Measurements from ENCODE around the gene NPY. TPM values are rescaled to one million over a fixed set of nuclear protein-coding genes. Genes with fewer than 3 reads are reported as not detected.

The NPY gene
- total and polyA plus RNA-seq, 8 donors = 0.37 to 58.7 (median 1.3) TPM; not detected in 1

GRCh38 chr7:24340727-24341126, 56.7 kb downstream of the NPY start:
- FAIRE-seq = no peak
- no peaks in the 10 kb centered on the region for H3K4me1 ChIP-seq
- TF ChIP-seq, protein P1, sequence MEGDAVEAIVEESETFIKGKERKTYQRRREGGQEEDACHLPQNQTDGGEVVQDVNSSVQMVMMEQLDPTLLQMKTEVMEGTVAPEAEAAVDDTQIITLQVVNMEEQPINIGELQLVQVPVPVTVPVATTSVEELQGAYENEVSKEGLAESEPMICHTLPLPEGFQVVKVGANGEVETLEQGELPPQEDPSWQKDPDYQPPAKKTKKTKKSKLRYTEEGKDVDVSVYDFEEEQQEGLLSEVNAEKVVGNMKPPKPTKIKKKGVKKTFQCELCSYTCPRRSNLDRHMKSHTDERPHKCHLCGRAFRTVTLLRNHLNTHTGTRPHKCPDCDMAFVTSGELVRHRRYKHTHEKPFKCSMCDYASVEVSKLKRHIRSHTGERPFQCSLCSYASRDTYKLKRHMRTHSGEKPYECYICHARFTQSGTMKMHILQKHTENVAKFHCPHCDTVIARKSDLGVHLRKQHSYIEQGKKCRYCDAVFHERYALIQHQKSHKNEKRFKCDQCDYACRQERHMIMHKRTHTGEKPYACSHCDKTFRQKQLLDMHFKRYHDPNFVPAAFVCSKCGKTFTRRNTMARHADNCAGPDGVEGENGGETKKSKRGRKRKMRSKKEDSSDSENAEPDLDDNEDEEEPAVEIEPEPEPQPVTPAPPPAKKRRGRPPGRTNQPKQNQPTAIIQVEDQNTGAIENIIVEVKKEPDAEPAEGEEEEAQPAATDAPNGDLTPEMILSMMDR (IDR thresholded peaks at IDR 0.05) = no peak
- DNase-seq = no peak
- no peak for ATAC-seq
- H3K9me3 ChIP-seq = no peaks in the 10 kb centered on the region
- H3K36me3 ChIP-seq = no peaks in the 10 kb centered on the region
- no peak overlapping the region for H3K27ac ChIP-seq
- 65 to 73% methylated on average over 3 of the region's 3 CpGs for WGBS, 2 donors
- no peak overlapping the region for H3K4me3 ChIP-seq
- H3K27me3 ChIP-seq = no peaks in the 10 kb centered on the region
- intact Hi-C loops (cut with DNase I) = no loop called here
